CD4-positive, alpha-beta memory T cell (primary cell): Measurements from ENCODE around the gene SMIM13. TPM values are rescaled to one million over a fixed set of nuclear protein-coding genes. Genes with fewer than 3 reads are reported as not detected.
"Not testable (repeated sequence)": the region's sequence is repeated elsewhere in the genome, so short reads cannot be mapped to it uniquely, and the experiment has no call there.

Experiments used
- CTCF ChIA-PET: fragments of 350-600 bp; sonication (Branson Sonifier 250); formaldehyde crosslinking; loops from one replicate; lab custom pipeline; 2021; ENCODE audit warnings: inconsistent platforms; ENCODE audit not compliant: partially characterized antibody; lab: Charles Lee
- POLR2A ChIA-PET: fragments of 350-600 bp; sonication (Branson Sonifier 250); formaldehyde crosslinking; loops from one replicate; lab custom pipeline; 2021; ENCODE audit not compliant: partially characterized antibody; lab: Charles Lee
- DNase-seq, 5 donors: peaks; one replicate each; pipeline versions ENCODE4 v3.0.0 to v3.0.0-alpha.2; 2020 to 2022; ENCODE audit warnings: mixed read lengths in 1 of 5
- H3K27ac ChIP-seq: one replicate; pipeline ENCODE4 v1.7.0; 2013; ENCODE audit warnings: low read depth, low read length
- H3K27me3 ChIP-seq: 2 replicates; pipeline ENCODE4 v1.7.0; 2013; ENCODE audit warnings: mild to moderate bottlenecking, low read length, moderate library complexity; ENCODE audit not compliant: insufficient read depth
- H3K36me3 ChIP-seq: 2 replicates; pipeline ENCODE4 v1.7.0; 2013; ENCODE audit warnings: mild to moderate bottlenecking, low read length, moderate library complexity; ENCODE audit not compliant: insufficient read depth
- H3K4me1 ChIP-seq: 2 replicates; pipeline ENCODE4 v1.7.0; 2013; ENCODE audit warnings: mild to moderate bottlenecking, low read length, moderate library complexity; ENCODE audit not compliant: insufficient read depth
- H3K4me3 ChIP-seq, 2 donors: one replicate each; pipeline ENCODE4 v1.7.0; 2013; ENCODE audit warnings: low read length in 2 of 2, mild to moderate bottlenecking in 1 of 2
- H3K9me3 ChIP-seq, 2 donors: one replicate each; pipeline ENCODE4 v1.7.0; 2013; ENCODE audit warnings: low read length in 2 of 2, control low read depth in 1 of 2; ENCODE audit not compliant: control insufficient read depth in 1 of 2
- H3K27ac Mint-ChIP-seq, 7 donors: one replicate each; pipeline ENCODE4 v1.8.0; 2020 to 2021; ENCODE audit warnings: mixed read lengths in 7 of 7, mild to moderate bottlenecking in 6 of 7, inconsistent platforms in 3 of 7, moderate library complexity in 3 of 7
- H3K27me3 Mint-ChIP-seq, 2 donors: one replicate each; pipeline ENCODE4 v1.8.0; 2020 to 2021; ENCODE audit warnings: mixed read lengths in 2 of 2
- H3K36me3 Mint-ChIP-seq, 2 donors: one replicate each; pipeline ENCODE4 v1.8.0; 2020 to 2021; ENCODE audit warnings: mixed read lengths in 2 of 2, inconsistent platforms in 1 of 2, mild to moderate bottlenecking in 1 of 2
- H3K4me1 Mint-ChIP-seq, 4 donors: one replicate each; pipeline ENCODE4 v1.8.0; 2020 to 2021; ENCODE audit warnings: mixed read lengths in 4 of 4, mild to moderate bottlenecking in 1 of 4
- H3K4me3 Mint-ChIP-seq, 8 donors: one replicate each; pipeline ENCODE4 v1.8.0; 2020 to 2021; ENCODE audit warnings: mixed read lengths in 8 of 8, mild to moderate bottlenecking in 7 of 8, moderate library complexity in 6 of 8, inconsistent platforms in 3 of 8
- H3K9me3 Mint-ChIP-seq, 8 donors: one replicate each; pipeline ENCODE4 v1.8.0; 2020 to 2021; ENCODE audit warnings: mixed read lengths in 8 of 8, mild to moderate bottlenecking in 5 of 8, inconsistent platforms in 3 of 8, moderate library complexity in 1 of 8
- intact Hi-C: fragments of 100-400 bp; cut with micrococcal nuclease; formaldehyde crosslinking; loops from one replicate; pipeline ENCODE4 v1.15.1; 2023
- polyA plus RNA-seq, 2 donors: library from polyadenylated mRNA; unstranded; fragments of 300-500 nt; fragmentation: Illumina TruSeq; gene quantifications; one replicate each; pipeline ENCODE4 v1.2.3, GENCODE V29; 2021
- total RNA-seq, 2 experiments: library from RNA; stranded (reverse); gene quantifications; one replicate each; pipeline ENCODE4 v1.2.3, GENCODE V29; 2021

SMIM13 gene
- total and polyA plus RNA-seq, 4 experiments from 2014 or later, result 2.1 to 6.1 (median 5.3) TPM

DNA sequence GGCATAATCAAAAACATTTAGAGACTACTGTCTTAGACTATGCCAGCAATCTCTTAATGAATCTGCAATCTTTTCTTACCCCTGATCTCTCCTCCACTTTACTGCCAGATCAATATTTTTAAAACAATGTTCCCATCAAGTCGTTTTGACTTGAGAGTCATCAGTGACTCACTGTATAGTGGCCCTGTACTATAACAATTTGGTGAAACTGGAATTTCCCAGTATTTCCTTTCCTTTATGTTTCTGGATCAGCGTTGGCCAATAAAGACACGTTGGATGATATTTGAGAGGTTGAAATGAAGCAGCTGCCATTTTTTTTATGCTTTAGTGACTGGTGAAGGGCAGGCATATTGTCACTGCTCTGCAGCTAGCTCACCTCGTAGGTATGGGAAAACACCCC is 10.1 kb upstream of the SMIM13 start:
- no peak overlapping the region for H3K27ac Mint-ChIP-seq
- H3K9me3 Mint-ChIP-seq, result no peaks in the 10 kb centered on the region
- no peak for DNase-seq
- no peaks in the 10 kb centered on the region for H3K36me3 ChIP-seq
- no peak overlapping the region for H3K4me3 ChIP-seq
- POLR2A ChIA-PET, result no interaction called here
- H3K4me1 Mint-ChIP-seq, result no peaks in the 10 kb centered on the region
- no peaks in the 10 kb centered on the region for H3K9me3 ChIP-seq
- intact Hi-C loops, result no loop called here
- no peaks in the 10 kb centered on the region for H3K36me3 Mint-ChIP-seq
- no peak overlapping the region for H3K4me3 Mint-ChIP-seq
- H3K4me1 ChIP-seq, result no peaks in the 10 kb centered on the region
- CTCF ChIA-PET, result interaction anchor here (1.8 kb wide), 1 partner anchor 13 kb away, joined by 10 read pairs; no protein-coding TSS in a partner anchor
- H3K27me3 ChIP-seq, result no peaks in the 10 kb centered on the region
- H3K27me3 Mint-ChIP-seq, result peaks cover 2 to 6% of the 10 kb centered on the region in 2 donors
- H3K27ac ChIP-seq, result no peak overlapping the region

DNA sequence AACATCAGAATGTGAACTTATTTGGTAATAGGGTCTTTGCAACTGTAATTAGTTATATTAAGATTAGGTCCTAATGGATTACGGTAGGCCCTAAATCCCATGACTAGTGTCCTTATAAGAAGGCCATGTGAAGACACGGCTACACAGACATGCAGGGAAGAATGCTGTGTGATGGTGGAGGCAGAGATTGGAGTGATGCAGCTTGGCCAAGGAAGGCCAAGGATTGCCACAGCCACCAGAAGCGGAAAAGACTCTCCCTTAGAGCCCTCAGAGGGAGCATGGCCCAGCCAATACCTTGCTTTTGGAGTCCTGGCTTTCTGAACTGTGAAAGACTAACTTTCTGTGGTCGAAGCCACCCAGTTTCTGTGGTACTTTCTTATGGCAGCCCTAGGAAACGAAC is 9.7 kb upstream of the SMIM13 start:
- ChIA-PET CTCF (no interaction called here), POLR2A (no interaction called here)
- no peaks in the 10 kb centered on the region for H3K9me3 ChIP-seq
- no peaks in the 10 kb centered on the region for H3K36me3 ChIP-seq
- H3K4me1 ChIP-seq, result no peaks in the 10 kb centered on the region
- no peaks in the 10 kb centered on the region for H3K27me3 ChIP-seq
- Mint-ChIP-seq H3K27me3 (peaks cover 2 to 6% of the 10 kb centered on the region in 2 donors), H3K9me3 (no peaks in the 10 kb centered on the region), H3K4me1 (no peaks in the 10 kb centered on the region), H3K27ac (no peak overlapping the region), H3K36me3 (no peaks in the 10 kb centered on the region), H3K4me3 (no peak overlapping the region)
- intact Hi-C loops, result no loop called here
- no peak overlapping the region for H3K27ac ChIP-seq
- no peak overlapping the region for H3K4me3 ChIP-seq
- DNase-seq, result no peak

DNA sequence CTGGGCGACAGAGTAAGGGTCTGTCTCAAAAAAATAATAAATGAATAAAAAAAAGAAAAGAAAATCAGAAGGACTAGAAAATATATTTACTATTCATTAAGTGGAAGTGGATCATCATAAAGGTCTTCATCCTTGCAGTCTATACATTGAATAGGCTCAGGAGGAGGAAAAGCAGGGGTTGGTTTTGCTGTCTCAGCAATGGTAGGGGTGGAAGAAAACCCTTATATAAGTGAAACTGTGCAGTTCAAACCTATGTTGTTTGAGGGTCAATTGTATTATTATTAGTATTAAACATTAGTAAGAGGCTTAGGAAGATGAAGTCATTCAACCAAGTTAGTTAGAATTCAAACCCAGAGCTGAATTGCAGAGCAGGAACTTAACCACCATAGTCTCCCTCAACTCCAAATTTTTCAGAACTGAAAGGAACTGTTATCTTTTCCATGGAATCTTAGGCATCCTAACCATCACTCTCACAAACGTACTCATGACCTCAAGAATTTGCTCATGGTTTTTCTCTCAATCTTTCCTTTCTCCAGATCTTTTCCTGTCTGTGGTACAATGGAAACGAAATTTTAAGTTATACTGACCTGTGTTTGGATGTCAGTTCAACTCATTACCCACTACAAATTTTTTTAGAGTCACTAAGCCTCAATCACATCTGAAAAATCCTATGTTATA is 7.7 kb upstream of the SMIM13 start:
- intact Hi-C loops, result no loop called here
- Histone ChIP-seq H3K27ac (no peak overlapping the region), H3K4me1 (no peaks in the 10 kb centered on the region), H3K27me3 (no peaks in the 10 kb centered on the region), H3K4me3 (no peak overlapping the region), H3K9me3 (no peaks in the 10 kb centered on the region), H3K36me3 (no peaks in the 10 kb centered on the region)
- DNase-seq, result no peak
- ChIA-PET CTCF (no interaction called here), POLR2A (no interaction called here)
- no peaks in the 10 kb centered on the region for H3K4me1 Mint-ChIP-seq
- no peak overlapping the region for H3K4me3 Mint-ChIP-seq
- H3K27ac Mint-ChIP-seq, result no peak overlapping the region
- peaks cover 2 to 6% of the 10 kb centered on the region in 2 donors for H3K27me3 Mint-ChIP-seq
- no peaks in the 10 kb centered on the region for H3K36me3 Mint-ChIP-seq
- no peaks in the 10 kb centered on the region for H3K9me3 Mint-ChIP-seq

DNA sequence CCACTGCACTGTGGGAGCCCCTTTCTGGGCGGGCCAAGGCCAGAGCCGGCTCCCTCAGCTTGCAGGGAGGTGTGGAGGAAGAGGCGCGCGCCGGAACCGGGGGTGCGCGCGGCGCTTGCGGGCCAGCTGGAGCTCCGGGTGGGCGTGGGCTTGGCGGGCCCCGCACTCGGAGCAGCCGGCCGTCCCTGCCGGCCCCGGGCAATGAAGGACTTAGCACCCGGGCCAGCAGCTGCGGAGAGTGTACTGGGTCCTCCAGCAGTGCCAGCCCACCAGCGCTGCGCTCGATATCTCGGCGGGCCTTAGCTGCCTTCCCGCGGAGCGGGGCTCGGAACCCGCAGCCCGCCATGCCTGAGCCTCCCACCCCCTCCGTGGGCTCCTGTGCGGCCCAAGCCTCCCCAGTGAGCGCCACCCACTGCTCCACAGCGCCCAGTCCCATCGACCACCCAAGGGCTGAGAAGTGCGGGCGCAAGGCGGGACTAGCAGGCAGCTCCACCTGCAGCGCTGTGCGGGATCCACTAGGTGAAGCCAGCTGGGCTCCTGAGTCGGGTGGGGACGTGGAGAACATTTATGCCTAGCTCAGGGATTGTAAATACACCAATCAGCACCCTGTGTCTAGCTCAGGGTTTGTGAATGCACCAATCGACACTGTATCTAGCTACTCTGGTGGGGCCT is 6.4 kb upstream of the SMIM13 start:
- intact Hi-C loops, H3K27me3 Mint-ChIP-seq, H3K4me1 ChIP-seq, H3K27ac Mint-ChIP-seq, POLR2A ChIA-PET, H3K36me3 ChIP-seq, H3K4me3 Mint-ChIP-seq, H3K4me1 Mint-ChIP-seq, H3K9me3 Mint-ChIP-seq, DNase-seq, H3K27me3 ChIP-seq, H3K27ac ChIP-seq, H3K9me3 ChIP-seq, H3K36me3 Mint-ChIP-seq, H3K4me3 ChIP-seq: not testable (repeated sequence)
- CTCF ChIA-PET, result interaction anchor here (1.2 kb wide), 1 partner anchor 18 kb away, joined by 4 read pairs; no protein-coding TSS in a partner anchor

DNA sequence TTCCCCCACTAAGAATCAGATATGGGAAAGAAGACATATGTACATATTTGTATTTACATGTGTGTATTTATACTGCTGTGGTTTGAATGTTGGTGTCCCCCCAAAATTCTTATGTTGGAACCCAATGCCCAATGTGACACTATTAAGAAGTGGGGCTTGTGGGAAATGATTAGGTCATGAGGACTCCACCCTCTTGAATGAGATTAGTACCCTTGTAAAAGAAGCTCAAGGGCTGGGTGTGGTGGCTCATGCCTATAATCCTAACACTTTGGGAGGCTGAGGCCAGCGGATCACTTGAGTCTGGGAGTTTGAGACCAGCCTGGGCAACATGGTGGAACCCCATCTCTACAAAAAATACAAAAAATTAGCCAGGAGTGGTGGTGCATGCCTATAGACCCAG is 3.9 kb upstream of the SMIM13 start:
- DNase-seq, result no peak
- no peaks in the 10 kb centered on the region for H3K9me3 Mint-ChIP-seq
- Histone ChIP-seq H3K9me3 (no peaks in the 10 kb centered on the region), H3K36me3 (no peaks in the 10 kb centered on the region), H3K4me1 (peaks cover 7% of the 10 kb centered on the region), H3K27ac (no peak overlapping the region), H3K27me3 (no peaks in the 10 kb centered on the region), H3K4me3 (no peak overlapping the region)
- ChIA-PET CTCF (no interaction called here), POLR2A (no interaction called here)
- H3K27ac Mint-ChIP-seq, result no peak overlapping the region
- intact Hi-C loops, result loop anchor here (5.0 kb wide), 3 partner anchors 252 to 623 kb away; partner anchors contain the start of gene MAK
- no peak overlapping the region for H3K4me3 Mint-ChIP-seq
- peaks cover 0 to 2% of the 10 kb centered on the region in 2 donors for H3K27me3 Mint-ChIP-seq
- H3K4me1 Mint-ChIP-seq, result peaks cover 7 to 15% (median 8%) of the 10 kb centered on the region in 4 donors
- H3K36me3 Mint-ChIP-seq, result peaks cover 0 to 12% of the 10 kb centered on the region in 2 donors

DNA sequence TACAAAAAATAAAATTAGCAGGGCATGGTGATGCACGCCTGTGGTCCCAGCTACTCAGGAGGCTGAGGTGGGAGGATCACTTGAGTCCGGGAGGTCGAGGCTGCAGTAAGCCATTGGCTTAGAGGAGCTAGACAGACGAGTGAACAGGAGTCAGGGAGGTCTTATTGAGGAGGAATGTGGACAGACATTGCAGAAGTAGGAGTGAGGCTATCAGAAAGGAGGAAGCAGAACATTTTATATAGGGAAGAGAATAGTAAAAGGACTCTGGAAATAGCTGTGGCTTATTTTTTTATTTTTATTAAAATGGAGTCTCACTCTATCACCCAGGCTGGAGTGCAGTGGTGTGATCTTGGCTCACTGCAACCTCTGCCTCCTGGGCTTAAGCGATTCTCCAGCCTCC is 2.5 kb upstream of the SMIM13 start:
- H3K4me3 ChIP-seq, DNase-seq, H3K27ac Mint-ChIP-seq, H3K36me3 ChIP-seq, H3K27ac ChIP-seq, H3K9me3 ChIP-seq, H3K27me3 ChIP-seq, H3K9me3 Mint-ChIP-seq, POLR2A ChIA-PET, H3K27me3 Mint-ChIP-seq: not testable (repeated sequence)
- peaks cover 17 to 30% (median 20%) of the 10 kb centered on the region in 4 donors for H3K4me1 Mint-ChIP-seq
- peak overlapping the region in 5 of 8 donors; percentile 4 to 61 (median 13) for H3K4me3 Mint-ChIP-seq
- H3K36me3 Mint-ChIP-seq, result peaks cover under 1 to 12% of the 10 kb centered on the region in 2 donors
- peaks cover 22% of the 10 kb centered on the region for H3K4me1 ChIP-seq
- CTCF ChIA-PET, result interaction anchor here (0.7 to 1.0 kb wide), 2 partner anchors 22 to 469 kb away, joined by 3 read pairs; no protein-coding TSS in a partner anchor
- intact Hi-C loops, result loop anchor here (5.0 kb wide), 3 partner anchors 254 to 621 kb away; partner anchors contain the start of gene MAK

DNA sequence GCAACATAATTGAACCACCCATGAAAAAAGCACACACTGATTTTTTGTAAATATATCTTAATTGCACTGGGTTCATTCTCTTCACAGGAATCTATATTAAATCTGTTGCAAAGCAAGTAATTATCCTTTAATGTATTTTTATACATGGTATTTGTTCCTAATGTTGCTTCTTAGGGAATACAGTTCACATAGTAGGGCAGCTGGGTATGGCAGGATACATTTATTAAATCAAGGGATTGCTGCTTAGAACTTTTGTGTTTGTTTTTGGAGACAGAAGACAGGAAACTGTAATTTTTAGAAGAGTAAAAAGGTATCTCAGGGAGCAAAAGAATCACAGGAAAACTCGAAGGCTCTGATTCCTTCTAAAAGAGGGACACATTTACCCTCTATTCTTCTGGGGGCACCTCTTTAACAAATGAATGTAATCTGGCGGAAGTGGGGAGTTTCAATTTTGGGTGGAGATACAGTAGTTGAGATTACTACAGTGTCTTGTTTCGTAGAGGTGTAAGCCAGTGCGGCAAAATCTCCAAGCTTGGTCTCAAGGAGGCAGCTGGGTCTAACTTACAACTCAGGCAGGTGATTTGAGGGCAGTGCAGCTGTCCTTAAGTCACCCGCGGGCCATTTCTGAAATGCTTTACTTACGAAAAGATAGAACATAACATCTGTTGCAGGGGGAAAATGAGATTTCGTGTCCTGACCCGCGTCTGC is 812 bp upstream of the SMIM13 start:
- Histone ChIP-seq H3K27me3 (no peaks in the 10 kb centered on the region), H3K36me3 (no peaks in the 10 kb centered on the region), H3K4me3 (peak overlapping the region; percentile 78 to 82), H3K9me3 (no peaks in the 10 kb centered on the region), H3K4me1 (peaks cover 26% of the 10 kb centered on the region), H3K27ac (peak overlapping the region; percentile 93)
- H3K4me3 Mint-ChIP-seq, result peak overlapping the region; percentile 92 to 99 (median 97)
- H3K9me3 Mint-ChIP-seq, result no peaks in the 10 kb centered on the region
- intact Hi-C loops, result loop anchor here (1.0 to 5.0 kb wide), 9 partner anchors 139 to 918 kb away; partner anchors contain the start of genes C6orf52, MAK, NEDD9 and PAK1IP1
- peaks cover 23 to 35% (median 28%) of the 10 kb centered on the region in 4 donors for H3K4me1 Mint-ChIP-seq
- CTCF ChIA-PET, result interaction anchor here (0.6 to 1.6 kb wide), 5 partner anchors 23 to 403 kb away, joined by 3 to 6 read pairs (median 3); no protein-coding TSS in a partner anchor
- POLR2A ChIA-PET, result interaction anchor here (0.8 to 1.6 kb wide), 6 partner anchors 15 to 445 kb away, joined by 3 to 8 read pairs (median 4); partner anchors contain the start of genes C6orf52, NEDD9, PAK1IP1 and TMEM170B
- peak overlapping the region; percentile 92 to 98 (median 97) for H3K27ac Mint-ChIP-seq
- peaks cover 3 to 14% of the 10 kb centered on the region in 2 donors for H3K36me3 Mint-ChIP-seq
- H3K27me3 Mint-ChIP-seq, result no peaks in the 10 kb centered on the region
- DNase-seq, result no peak
